Glutamatergic neuron (in vitro differentiated cells): ENCODE data around the gene GAS2. TPM values are rescaled to one million over a fixed set of nuclear protein-coding genes. Genes with fewer than 3 reads are reported as not detected.

Experiments
- DNase-seq: peaks from one replicate; pipeline ENCODE4 v3.0.0; 2022
- H3K27ac Mint-ChIP-seq: one replicate; pipeline ENCODE4 v1.8.0; 2020; ENCODE audit warnings: mild to moderate bottlenecking, mixed read lengths, inconsistent platforms; ENCODE audit not compliant: unreplicated experiment
- H3K27me3 Mint-ChIP-seq: one replicate; pipeline ENCODE4 v1.8.0; 2020; ENCODE audit warnings: mild to moderate bottlenecking, moderate library complexity, mixed read lengths, inconsistent platforms; ENCODE audit not compliant: unreplicated experiment
- H3K36me3 Mint-ChIP-seq: one replicate; pipeline ENCODE4 v1.8.0; 2020; ENCODE audit warnings: mild to moderate bottlenecking, mixed read lengths, inconsistent platforms; ENCODE audit not compliant: unreplicated experiment
- H3K4me1 Mint-ChIP-seq: one replicate; pipeline ENCODE4 v1.8.0; 2020; ENCODE audit warnings: mild to moderate bottlenecking, low read depth, mixed read lengths, inconsistent platforms; ENCODE audit not compliant: unreplicated experiment
- H3K4me3 Mint-ChIP-seq: one replicate; pipeline ENCODE4 v1.8.0; 2020; ENCODE audit warnings: mild to moderate bottlenecking, mixed read lengths, inconsistent platforms; ENCODE audit not compliant: unreplicated experiment
- H3K9me3 Mint-ChIP-seq: one replicate; pipeline ENCODE4 v1.8.0; 2020; ENCODE audit warnings: mild to moderate bottlenecking, moderate library complexity, mixed read lengths, inconsistent platforms; ENCODE audit not compliant: unreplicated experiment
- CTCF ChIP-seq: fragments of 200-600 bp; sonication (generic); IDR thresholded peaks from one replicate; pipeline ENCODE4 v1.5.0; 2021; ENCODE audit not compliant: partially characterized antibody, unreplicated experiment
- total RNA-seq: library from RNA; stranded (reverse); fragmentation: NEBNext Ultra II Directional; extraction: Animal tissue kit (Norgen Biotek cat#: 25700); gene quantifications from one replicate; pipeline ENCODE4 v1.2.1, GENCODE V29; 2021; ENCODE audit not compliant: unreplicated experiment

Gene GAS2
- total RNA-seq, 1 donor from 2014 or later = 11.7 TPM

GRCh38 chr11:22780952-22781593 lies 114.7 kb downstream of the GAS2 start:
- Mint-ChIP-seq H3K36me3 (peaks cover 10% of the 10 kb centered on the region), H3K4me1 (peaks cover 30% of the 10 kb centered on the region), H3K9me3 (no peaks in the 10 kb centered on the region), H3K27ac (peak overlapping the region; percentile 12), H3K4me3 (no peak overlapping the region), H3K27me3 (peaks cover 6% of the 10 kb centered on the region)
- no peak for DNase-seq
- TF ChIP-seq CTCF = no peak

GRCh38 chr11:22785251-22785650 lies 118.8 kb downstream of the GAS2 start:
- Mint-ChIP-seq H3K27ac (peak overlapping the region; percentile 28), H3K36me3 (peaks cover 10% of the 10 kb centered on the region), H3K9me3 (no peaks in the 10 kb centered on the region), H3K4me3 (no peak overlapping the region), H3K27me3 (peaks cover 6% of the 10 kb centered on the region), H3K4me1 (peaks cover 42% of the 10 kb centered on the region)
- TF ChIP-seq CTCF = no peak
- DNase-seq = no peak

- Mint-ChIP-seq H3K27ac (no peak overlapping the region), H3K4me1 (peaks cover 41% of the 10 kb centered on the region), H3K36me3 (peaks cover 10% of the 10 kb centered on the region), H3K27me3 (peaks cover 6% of the 10 kb centered on the region), H3K4me3 (no peak overlapping the region), H3K9me3 (no peaks in the 10 kb centered on the region)
- no peak for DNase-seq
- no peak for TF ChIP-seq CTCF
Measured at GRCh38 chr11:22786475-22786874, 120.1 kb downstream of the GAS2 start.

DNA sequence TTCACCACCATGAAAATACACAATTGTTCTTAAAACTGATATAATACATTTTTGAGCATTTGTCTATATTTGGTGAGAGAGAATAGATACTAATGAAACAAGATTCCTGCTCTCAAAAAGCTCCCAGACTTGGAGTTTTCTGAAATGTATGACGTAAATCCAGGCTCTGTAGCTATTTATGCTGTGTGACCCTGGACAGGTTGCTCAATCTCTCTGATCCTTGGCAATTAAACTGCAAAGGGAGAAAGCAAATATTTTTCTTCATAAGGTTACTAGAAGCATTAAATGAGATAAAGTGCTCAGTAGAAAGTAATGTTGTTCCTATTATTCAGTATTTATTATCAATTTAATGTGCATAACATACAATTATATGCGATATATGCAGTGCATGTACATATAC lies 120.6 kb downstream of the GAS2 start:
- peaks cover 10% of the 10 kb centered on the region for H3K36me3 Mint-ChIP-seq
- no peaks in the 10 kb centered on the region for H3K9me3 Mint-ChIP-seq
- peaks cover 6% of the 10 kb centered on the region for H3K27me3 Mint-ChIP-seq
- peaks cover 46% of the 10 kb centered on the region for H3K4me1 Mint-ChIP-seq
- no peak for DNase-seq
- H3K4me3 Mint-ChIP-seq = no peak overlapping the region
- no peak for TF ChIP-seq CTCF
- H3K27ac Mint-ChIP-seq = peak overlapping the region; percentile 55

DNA sequence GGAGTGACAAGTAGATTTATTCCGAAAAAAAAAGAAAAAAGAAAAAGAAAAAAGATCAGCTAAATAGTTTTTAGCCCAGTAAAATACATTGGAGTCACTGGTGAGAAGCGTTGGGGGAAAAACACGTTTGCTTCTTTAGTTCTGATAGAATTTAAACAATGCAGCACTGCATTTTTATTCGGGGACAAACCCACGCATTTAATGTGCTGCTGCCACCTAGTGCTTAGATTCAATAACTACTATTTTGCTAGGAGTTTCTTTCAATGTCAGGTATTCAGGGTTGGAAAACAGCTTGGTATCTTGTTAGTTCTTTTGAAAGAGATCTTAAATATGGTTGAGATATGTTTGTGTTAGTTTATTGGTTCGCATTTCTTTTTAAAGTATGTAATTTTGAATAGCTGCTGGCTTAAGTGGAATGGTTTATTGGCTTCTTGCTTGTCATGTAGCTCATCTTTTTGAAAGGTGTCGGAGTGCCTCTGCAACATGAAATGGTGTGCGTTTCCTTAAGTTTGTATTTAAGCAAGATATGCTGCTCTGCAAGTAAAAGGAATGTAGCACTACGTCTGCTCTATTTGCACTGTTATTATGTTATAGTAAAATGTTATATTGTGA lies 121.2 kb downstream of the GAS2 start:
- Mint-ChIP-seq H3K4me1 (peaks cover 52% of the 10 kb centered on the region), H3K27me3 (peaks cover 6% of the 10 kb centered on the region), H3K4me3 (no peak overlapping the region), H3K9me3 (no peaks in the 10 kb centered on the region), H3K36me3 (peaks cover 10% of the 10 kb centered on the region), H3K27ac (peak overlapping the region; percentile 55)
- TF ChIP-seq CTCF = peak; percentile 81
- peak; percentile 24 for DNase-seq
